ENCODE measurements around the gene REL. TPM values are rescaled to one million over a fixed set of nuclear protein-coding genes. Genes with fewer than 3 reads are reported as not detected.
"Not testable (repeated sequence)": the region's sequence is repeated elsewhere in the genome, so short reads cannot be mapped to it uniquely, and the experiment has no call there.

The REL gene
- total RNA-seq, 1 experiment from 2014 or later, result 10.2 TPM

DNA sequence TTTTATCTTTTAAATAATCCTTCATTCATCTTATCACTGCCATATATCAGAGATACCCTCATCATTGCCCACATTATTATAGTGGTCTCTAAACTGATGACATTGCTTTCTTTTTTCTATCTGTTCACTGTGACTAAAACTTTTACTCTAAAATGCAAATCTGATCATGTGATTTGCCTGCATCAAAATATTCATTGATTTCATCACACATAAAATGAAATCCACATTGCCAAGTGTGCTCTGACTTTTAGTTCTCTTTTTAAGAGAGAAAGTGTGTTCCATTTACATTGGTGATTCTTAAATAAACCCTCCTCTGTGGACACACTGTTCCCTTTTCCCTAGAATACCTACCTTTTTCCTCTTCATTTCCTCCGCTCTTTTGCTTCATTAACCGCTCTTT lies 7.5 kb downstream of the REL start:
- no peak for DNase-seq (ENCODE audit: low read depth, low spot score)
- TF ChIP-seq SRF (IDR thresholded peaks at IDR 0.05; ENCODE audit: low read depth), result no peak
- TF ChIP-seq RAD21 (IDR thresholded peaks at IDR 0.05; ENCODE audit: low read depth), result no peak
- TF ChIP-seq FOSL1 (IDR thresholded peaks at IDR 0.05; ENCODE audit: low read depth), result no peak
- TF ChIP-seq, protein P1, sequence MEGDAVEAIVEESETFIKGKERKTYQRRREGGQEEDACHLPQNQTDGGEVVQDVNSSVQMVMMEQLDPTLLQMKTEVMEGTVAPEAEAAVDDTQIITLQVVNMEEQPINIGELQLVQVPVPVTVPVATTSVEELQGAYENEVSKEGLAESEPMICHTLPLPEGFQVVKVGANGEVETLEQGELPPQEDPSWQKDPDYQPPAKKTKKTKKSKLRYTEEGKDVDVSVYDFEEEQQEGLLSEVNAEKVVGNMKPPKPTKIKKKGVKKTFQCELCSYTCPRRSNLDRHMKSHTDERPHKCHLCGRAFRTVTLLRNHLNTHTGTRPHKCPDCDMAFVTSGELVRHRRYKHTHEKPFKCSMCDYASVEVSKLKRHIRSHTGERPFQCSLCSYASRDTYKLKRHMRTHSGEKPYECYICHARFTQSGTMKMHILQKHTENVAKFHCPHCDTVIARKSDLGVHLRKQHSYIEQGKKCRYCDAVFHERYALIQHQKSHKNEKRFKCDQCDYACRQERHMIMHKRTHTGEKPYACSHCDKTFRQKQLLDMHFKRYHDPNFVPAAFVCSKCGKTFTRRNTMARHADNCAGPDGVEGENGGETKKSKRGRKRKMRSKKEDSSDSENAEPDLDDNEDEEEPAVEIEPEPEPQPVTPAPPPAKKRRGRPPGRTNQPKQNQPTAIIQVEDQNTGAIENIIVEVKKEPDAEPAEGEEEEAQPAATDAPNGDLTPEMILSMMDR (IDR thresholded peaks at IDR 0.05 in 2 of 3, conservative IDR thresholded peaks at IDR 0.05 in 1 of 3; ENCODE audit: borderline replicate concordance in 1 of 3, insufficient read depth in 1 of 3, low read depth in 2 of 3, low read length in 2 of 3), result no peak
- TF ChIP-seq JUND (IDR thresholded peaks at IDR 0.05), result no peak
- TF ChIP-seq POLR2A (IDR thresholded peaks at IDR 0.05; ENCODE audit: borderline replicate concordance, extremely low read depth, insufficient read depth, insufficient read length), result no peak
- Histone ChIP-seq H3K79me2 (ENCODE audit: insufficient read depth, low read length) (peaks cover 51% of the 10 kb centered on the region), H3K36me3 (ENCODE audit: control insufficient read depth in 1 of 2, insufficient read depth in 2 of 2, low read length in 2 of 2) (no peaks in the 10 kb centered on the region), H3K9me2 (ENCODE audit: insufficient read depth) (no peaks in the 10 kb centered on the region), H4K20me1 (ENCODE audit: insufficient read depth) (no peaks in the 10 kb centered on the region), H3K9ac (ENCODE audit: low read length) (no peak overlapping the region), H3K9me3 (ENCODE audit: control insufficient read depth in 1 of 2, insufficient read depth in 1 of 2, low read depth in 1 of 2, low read length in 2 of 2) (no peaks in the 10 kb centered on the region), H3K4me1 (ENCODE audit: control insufficient read depth in 1 of 2, insufficient read depth in 2 of 2, low read length in 2 of 2) (no peaks in the 10 kb centered on the region; a peak in 1 of 4 replicates), H3K27ac (ENCODE audit: low read depth, low read length) (no peak overlapping the region), H2AFZ (ENCODE audit: low read depth, low read length, poor library complexity, severe bottlenecking) (no peak overlapping the region), H3K27me3 (ENCODE audit: insufficient read depth, low read length) (no peaks in the 10 kb centered on the region), H3K4me2 (ENCODE audit: low read length) (no peak overlapping the region), H3K4me3 (replicated peaks in 1 of 2; ENCODE audit: low read depth in 1 of 2, low read length in 2 of 2) (no peak overlapping the region)
- intact Hi-C loops (cut with micrococcal nuclease), result no loop called here
- ChIA-PET CTCF (no interaction called here), POLR2A (no interaction called here), RAD21 (ENCODE audit: low non-redundant PET in 1 of 2, low total read pairs in 2 of 2, uncharacterized antibody in 2 of 2, unreplicated experiment in 2 of 2) (no interaction called here)
- no TSS peak for BruUV-seq (replicated peaks)
- no peak for ATAC-seq

DNA sequence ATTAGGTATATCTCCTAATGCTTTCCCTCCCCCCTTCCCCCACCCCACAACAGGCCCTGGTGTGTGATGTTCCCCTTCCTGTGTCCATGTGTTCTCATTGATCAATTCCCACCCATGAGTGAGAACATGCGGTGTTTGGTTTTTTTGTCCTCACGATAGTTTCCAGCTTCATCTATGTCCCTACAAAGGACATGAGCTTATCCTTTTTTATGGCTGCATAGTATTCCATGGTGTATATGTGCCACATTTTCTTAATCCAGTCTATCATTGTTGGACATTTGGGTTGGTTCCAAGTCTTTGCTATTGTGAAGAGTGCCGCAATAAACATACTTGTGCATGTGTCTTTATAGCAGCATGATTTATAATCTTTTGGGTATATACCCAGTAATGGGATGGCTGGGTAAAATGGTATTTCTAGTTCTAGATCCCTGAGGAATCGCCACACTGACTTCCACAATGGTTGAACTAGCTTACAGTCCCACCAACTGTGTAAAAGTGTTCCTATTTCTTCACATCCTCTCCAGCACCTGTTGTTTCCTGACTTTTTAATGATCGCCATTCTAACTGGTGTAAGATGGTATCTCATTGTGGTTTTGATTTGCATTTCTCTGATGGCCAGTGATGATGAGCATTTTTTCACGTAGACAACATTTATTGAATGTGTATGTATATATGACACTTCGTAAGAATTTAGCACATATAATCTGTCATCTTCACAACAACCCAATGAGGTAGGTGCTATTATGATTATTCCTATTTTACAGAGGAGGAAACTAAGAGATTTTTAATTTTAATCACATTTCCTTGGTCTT lies 8.4 kb downstream of the REL start:
- H3K9ac ChIP-seq (ENCODE audit: low read length); RAD21 ChIA-PET (ENCODE audit: low non-redundant PET in 1 of 2, low total read pairs in 2 of 2, uncharacterized antibody in 2 of 2, unreplicated experiment in 2 of 2); H4K20me1 ChIP-seq (ENCODE audit: insufficient read depth); POLR2A ChIA-PET; H3K36me3 ChIP-seq (ENCODE audit: control insufficient read depth in 1 of 2, insufficient read depth in 2 of 2, low read length in 2 of 2); ATAC-seq; H3K27me3 ChIP-seq (ENCODE audit: insufficient read depth, low read length); H2AFZ ChIP-seq (ENCODE audit: low read depth, low read length, poor library complexity, severe bottlenecking); H3K27ac ChIP-seq (ENCODE audit: low read depth, low read length); H3K4me3 ChIP-seq (replicated peaks in 1 of 2; ENCODE audit: low read depth in 1 of 2, low read length in 2 of 2); H3K4me1 ChIP-seq (ENCODE audit: control insufficient read depth in 1 of 2, insufficient read depth in 2 of 2, low read length in 2 of 2); H3K9me3 ChIP-seq (ENCODE audit: control insufficient read depth in 1 of 2, insufficient read depth in 1 of 2, low read depth in 1 of 2, low read length in 2 of 2); H3K9me2 ChIP-seq (ENCODE audit: insufficient read depth); H3K4me2 ChIP-seq (ENCODE audit: low read length); intact Hi-C loops (cut with micrococcal nuclease); DNase-seq (ENCODE audit: low read depth, low spot score); BruUV-seq (replicated peaks); CTCF ChIA-PET: not testable (repeated sequence)
- H3K79me2 ChIP-seq (ENCODE audit: insufficient read depth, low read length), result peaks cover 41% of the 10 kb centered on the region
